DND-41 (cell line): ENCODE measurements around the gene MPP2.

Source experiments
- ATAC-seq: fragments of 200-7000 bp; cut with Tn5 transposase; 3 replicates; pipeline ENCODE4 v1.9.1; 2021; ENCODE audit warnings: low read depth; ENCODE audit not compliant: insufficient read depth
- DNase-seq: peaks from one replicate; pipeline ENCODE4 v3.0.0-alpha.2; 2020
- H2AFZ ChIP-seq: 2 replicates; pipeline ENCODE4 v1.6.0; 2012; ENCODE audit warnings: low read depth, low read length
- H3K27ac ChIP-seq: 2 replicates; pipeline ENCODE4 v1.5.1; 2012; ENCODE audit warnings: low read length, inconsistent platforms
- H3K27me3 ChIP-seq: fragments of 200-600 bp; sonication (generic); 2 replicates; pipeline ENCODE4 v1.6.0; 2012; ENCODE audit warnings: low read length, mild to moderate bottlenecking, inconsistent platforms; ENCODE audit not compliant: insufficient read depth, poor library complexity
- H3K36me3 ChIP-seq: 2 replicates; pipeline ENCODE4 v1.5.1; 2012; ENCODE audit warnings: low read length, inconsistent platforms; ENCODE audit not compliant: insufficient read depth
- H3K4me1 ChIP-seq: 2 replicates; pipeline ENCODE4 v1.5.1; 2012; ENCODE audit warnings: mild to moderate bottlenecking, low read length; ENCODE audit not compliant: insufficient read depth
- H3K4me2 ChIP-seq: 2 replicates; pipeline ENCODE4 v1.6.0; 2012; ENCODE audit warnings: mild to moderate bottlenecking, moderate library complexity, low read length, inconsistent platforms; ENCODE audit not compliant: insufficient read depth
- H3K4me3 ChIP-seq, 2 experiments: fragments of 200-600 bp in 1 of 2; shearing (Covaris generic) in 1 of 2; 2 replicates each; pipeline ENCODE4 v1.5.1; 2012 to 2016; ENCODE audit warnings: inconsistent platforms in 2 of 2, low read length in 2 of 2, mild to moderate bottlenecking in 2 of 2, low read depth in 1 of 2, moderate library complexity in 1 of 2
- H3K79me2 ChIP-seq: 2 replicates; pipeline ENCODE4 v1.6.0; 2012; ENCODE audit warnings: low read length, inconsistent platforms; ENCODE audit not compliant: insufficient read depth
- H3K9ac ChIP-seq: 2 replicates; pipeline ENCODE4 v1.6.0; 2012; ENCODE audit warnings: low read depth, mild to moderate bottlenecking, inconsistent platforms, low read length, moderate library complexity
- H3K9me3 ChIP-seq: 2 replicates; pipeline ENCODE4 v1.5.1; 2012; ENCODE audit warnings: low read length, moderate library complexity, mild to moderate bottlenecking, inconsistent platforms; ENCODE audit not compliant: insufficient read depth, severe bottlenecking
- H4K20me1 ChIP-seq: 2 replicates; pipeline ENCODE4 v1.6.0; 2012; ENCODE audit warnings: low read length; ENCODE audit not compliant: insufficient read depth
- EZH2 ChIP-seq: IDR thresholded peaks from 3 replicates; pipeline ENCODE4 v1.6.1; 2012; ENCODE audit warnings: borderline replicate concordance, low read depth, mild to moderate bottlenecking, moderate library complexity, low read length, inconsistent platforms; ENCODE audit not compliant: severe bottlenecking
- TF ChIP-seq, protein P1 (sequence below): IDR thresholded peaks from 2 replicates; pipeline ENCODE4 v1.5.1; 2012; ENCODE audit warnings: borderline replicate concordance, low read length, moderate library complexity, mild to moderate bottlenecking; ENCODE audit not compliant: poor library complexity, severe bottlenecking; ENCODE audit errors: extremely low read depth

MPP2 gene

DNA sequence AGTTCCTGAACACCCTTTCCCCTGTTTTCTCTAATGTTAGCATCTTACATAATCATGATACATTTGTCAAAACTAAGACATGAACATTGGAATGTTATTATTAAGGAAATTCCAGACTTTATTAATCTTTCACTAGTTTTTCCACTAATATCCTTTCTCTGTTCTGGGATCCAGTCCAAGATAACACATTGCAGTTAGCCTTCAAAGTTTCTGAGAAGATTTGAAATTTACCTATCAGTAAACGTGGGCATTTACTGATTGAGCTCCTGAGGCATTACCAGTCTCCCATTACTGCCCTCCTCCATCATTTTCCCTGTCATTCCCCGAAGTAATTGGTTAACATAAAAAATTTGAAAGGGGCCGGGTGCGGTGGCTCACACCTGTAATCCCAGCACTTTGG is 66.1 kb downstream of the MPP2 start:
- Histone ChIP-seq H3K4me1 (no peaks in the 10 kb centered on the region), H3K4me2 (no peak overlapping the region), H3K79me2 (no peaks in the 10 kb centered on the region), H3K9me3 (no peaks in the 10 kb centered on the region), H2AFZ (no peak overlapping the region), H3K27me3 (peaks cover 11% of the 10 kb centered on the region), H3K36me3 (no peaks in the 10 kb centered on the region), H3K9ac (no peak overlapping the region), H3K4me3 (no peak overlapping the region), H4K20me1 (0 out of 2 replicates have a peak, but pooled peaks cover 4% of the 10 kb centered on the region), H3K27ac (no peak overlapping the region)
- no peak for TF ChIP-seq EZH2
- TF ChIP-seq, protein P1, sequence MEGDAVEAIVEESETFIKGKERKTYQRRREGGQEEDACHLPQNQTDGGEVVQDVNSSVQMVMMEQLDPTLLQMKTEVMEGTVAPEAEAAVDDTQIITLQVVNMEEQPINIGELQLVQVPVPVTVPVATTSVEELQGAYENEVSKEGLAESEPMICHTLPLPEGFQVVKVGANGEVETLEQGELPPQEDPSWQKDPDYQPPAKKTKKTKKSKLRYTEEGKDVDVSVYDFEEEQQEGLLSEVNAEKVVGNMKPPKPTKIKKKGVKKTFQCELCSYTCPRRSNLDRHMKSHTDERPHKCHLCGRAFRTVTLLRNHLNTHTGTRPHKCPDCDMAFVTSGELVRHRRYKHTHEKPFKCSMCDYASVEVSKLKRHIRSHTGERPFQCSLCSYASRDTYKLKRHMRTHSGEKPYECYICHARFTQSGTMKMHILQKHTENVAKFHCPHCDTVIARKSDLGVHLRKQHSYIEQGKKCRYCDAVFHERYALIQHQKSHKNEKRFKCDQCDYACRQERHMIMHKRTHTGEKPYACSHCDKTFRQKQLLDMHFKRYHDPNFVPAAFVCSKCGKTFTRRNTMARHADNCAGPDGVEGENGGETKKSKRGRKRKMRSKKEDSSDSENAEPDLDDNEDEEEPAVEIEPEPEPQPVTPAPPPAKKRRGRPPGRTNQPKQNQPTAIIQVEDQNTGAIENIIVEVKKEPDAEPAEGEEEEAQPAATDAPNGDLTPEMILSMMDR, result no peak
- ATAC-seq, result no peak
- no peak for DNase-seq

DNA sequence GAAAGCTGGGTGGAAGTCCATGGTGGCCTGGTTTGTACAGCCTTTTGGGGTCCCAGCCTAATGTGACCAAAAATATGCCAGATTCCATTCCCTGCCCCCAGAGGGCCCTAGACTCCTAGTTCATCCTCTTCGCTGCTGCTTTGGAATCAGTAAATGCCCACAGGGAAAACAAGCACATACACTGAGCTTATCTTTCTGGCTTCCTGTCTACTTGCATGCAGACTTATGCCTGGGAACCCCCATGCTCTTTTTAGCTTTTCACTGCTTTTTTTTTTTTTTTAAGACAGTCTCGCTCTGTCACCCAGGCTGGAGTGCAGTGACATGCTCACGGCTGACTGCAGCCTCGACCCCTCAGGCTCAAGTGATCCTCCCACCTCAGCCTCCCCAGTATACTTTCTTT is 66.5 kb downstream of the MPP2 start:
- H3K4me2 ChIP-seq, result no peak overlapping the region
- no peaks in the 10 kb centered on the region for H3K9me3 ChIP-seq
- H3K4me3 ChIP-seq, result no peak overlapping the region
- no peaks in the 10 kb centered on the region for H3K4me1 ChIP-seq
- TF ChIP-seq EZH2, result no peak
- TF ChIP-seq, protein P1, result peak; percentile 25
- H3K27me3 ChIP-seq, result peaks cover 11% of the 10 kb centered on the region
- H2AFZ ChIP-seq, result no peak overlapping the region
- H3K27ac ChIP-seq, result no peak overlapping the region
- H3K9ac ChIP-seq, result no peak overlapping the region
- DNase-seq (no peak), ATAC-seq (no peak)
- no peaks in the 10 kb centered on the region for H3K36me3 ChIP-seq
- no peaks in the 10 kb centered on the region for H3K79me2 ChIP-seq
- 0 out of 2 replicates have a peak, but pooled peaks cover 4% of the 10 kb centered on the region for H4K20me1 ChIP-seq

DNA sequence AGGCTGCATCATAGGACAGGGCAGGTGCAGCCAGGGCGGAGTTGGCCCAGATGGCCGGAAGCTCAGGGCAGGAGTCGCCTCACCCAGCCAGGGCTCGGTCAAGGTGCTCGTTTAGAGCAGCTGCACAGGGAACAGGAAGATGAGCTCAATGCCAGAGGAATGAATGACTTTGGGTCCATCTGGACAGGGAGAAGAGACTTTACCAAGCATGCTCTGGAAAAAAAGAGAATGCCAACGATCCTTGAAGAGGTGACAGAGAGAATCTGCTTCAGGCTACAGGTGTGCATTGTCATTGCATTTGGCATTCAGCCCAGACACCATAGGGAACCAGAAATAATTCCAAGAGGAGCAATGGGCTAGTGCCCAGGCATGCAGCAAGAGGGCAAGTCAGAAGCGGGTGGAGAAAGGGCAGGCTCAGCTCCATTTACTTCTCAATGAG is 67.6 kb downstream of the MPP2 start:
- H3K79me2 ChIP-seq, result no peaks in the 10 kb centered on the region
- no peak overlapping the region for H3K27ac ChIP-seq
- H3K9ac ChIP-seq, result no peak overlapping the region
- H3K4me2 ChIP-seq, result no peak overlapping the region
- H3K9me3 ChIP-seq, result no peaks in the 10 kb centered on the region
- H2AFZ ChIP-seq, result no peak overlapping the region
- ATAC-seq, result no peak
- no peaks in the 10 kb centered on the region for H3K4me1 ChIP-seq
- TF ChIP-seq, protein P1, result no peak
- no peak for TF ChIP-seq EZH2
- no peak overlapping the region for H3K4me3 ChIP-seq
- DNase-seq, result no peak
- H3K36me3 ChIP-seq, result no peaks in the 10 kb centered on the region
- 0 out of 2 replicates have a peak, but pooled peaks cover 4% of the 10 kb centered on the region for H4K20me1 ChIP-seq
- H3K27me3 ChIP-seq, result peaks cover 11% of the 10 kb centered on the region

DNA sequence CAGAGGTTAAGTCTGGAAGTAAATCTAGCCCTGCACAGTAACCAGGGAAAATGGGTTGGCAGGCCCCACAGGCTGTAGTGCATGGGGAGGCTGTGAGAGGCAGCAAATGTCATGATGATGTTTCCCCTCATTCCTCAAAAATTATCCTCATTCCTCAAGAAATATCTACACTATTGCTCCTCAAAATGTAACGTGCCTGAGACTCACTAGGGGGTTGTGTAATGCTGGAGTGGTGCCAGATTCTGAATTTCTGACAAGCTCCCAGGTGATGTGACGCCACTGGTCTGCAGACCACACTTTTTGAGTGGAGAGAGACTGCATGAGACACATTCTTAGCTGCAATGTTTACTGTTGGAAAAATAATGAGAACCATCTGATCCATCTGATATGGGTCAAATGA is 73.2 kb downstream of the MPP2 start:
- ATAC-seq (no peak), DNase-seq (no peak)
- Histone ChIP-seq H3K4me1 (no peaks in the 10 kb centered on the region), H3K9ac (no peak overlapping the region), H3K4me3 (no peak overlapping the region), H3K27ac (no peak overlapping the region), H3K4me2 (no peak overlapping the region), H3K27me3 (peaks cover 14% of the 10 kb centered on the region), H3K79me2 (no peaks in the 10 kb centered on the region), H3K36me3 (no peaks in the 10 kb centered on the region), H4K20me1 (no peaks in the 10 kb centered on the region), H2AFZ (no peak overlapping the region), H3K9me3 (no peaks in the 10 kb centered on the region)
- TF ChIP-seq, protein P1, result no peak
- no peak for TF ChIP-seq EZH2
